B cell (primary cell): ENCODE measurements around the gene RECK. TPM values are rescaled to one million over a fixed set of nuclear protein-coding genes. Genes with fewer than 3 reads are reported as not detected.

ENCODE experiments used
- ATAC-seq: fragments of 200-7000 bp; cut with Tn5 transposase; one replicate; pipeline ENCODE4 v1.10.0; 2021; ENCODE audit warnings: low read depth, mild to moderate bottlenecking, moderate number of reproducible peaks, moderate library complexity
- CTCF ChIA-PET: fragments of 350-600 bp; sonication (Branson Sonifier 250); formaldehyde crosslinking; loops from one replicate; lab custom pipeline; 2021; ENCODE audit warnings: antibody characterized with exemption, inconsistent platforms; lab: Charles Lee
- POLR2A ChIA-PET: fragments of 350-600 bp; sonication (Branson Sonifier 250); formaldehyde crosslinking; loops from one replicate; lab custom pipeline; 2021; ENCODE audit warnings: antibody characterized with exemption; lab: Charles Lee
- DNase-seq: peaks from one replicate; pipeline ENCODE4 v3.0.0; 2013
- H2AFZ ChIP-seq: 2 replicates; pipeline ENCODE4 v1.6.1; 2012; ENCODE audit warnings: mild to moderate bottlenecking, low read depth, low read length; ENCODE audit not compliant: insufficient read depth, poor library complexity, severe bottlenecking
- H3K27ac ChIP-seq, 2 donors: 1 replicate in 1 of 2; 2 replicates in 1 of 2; pipeline ENCODE4 v1.5.1; 2012 to 2013; ENCODE audit warnings: low read length in 2 of 2, mild to moderate bottlenecking in 2 of 2, moderate library complexity in 1 of 2
- H3K27me3 ChIP-seq, 4 experiments: fragments of 200-600 bp in 1 of 4; sonication (generic) in 1 of 4; replicated peaks in 1 of 4; 1 replicate in 2 of 4; 2 replicates in 2 of 4; pipeline versions ENCODE4 v1.6.1 to v1.7.0; 2013 to 2016; ENCODE audit warnings: low read length in 3 of 4, mild to moderate bottlenecking in 2 of 4, mixed read lengths in 1 of 4, moderate library complexity in 1 of 4; ENCODE audit not compliant: insufficient read depth in 4 of 4, control insufficient read depth in 3 of 4; ENCODE audit errors: control extremely low read depth in 1 of 4
- H3K36me3 ChIP-seq, 2 experiments: replicated peaks in 1 of 2; 1 replicate in 1 of 2; 2 replicates in 1 of 2; pipeline versions ENCODE4 v1.6.1 to v1.7.1; 2013; ENCODE audit warnings: low read length in 1 of 2; ENCODE audit not compliant: insufficient read depth in 2 of 2, control insufficient read depth in 1 of 2; ENCODE audit errors: control extremely low read depth in 1 of 2, extremely low read depth in 1 of 2
- H3K4me1 ChIP-seq, 2 donors: fragments of 200-600 bp in 1 of 2; sonication (generic) in 1 of 2; 1 replicate in 1 of 2; 2 replicates in 1 of 2; pipeline versions ENCODE4 v1.5.1 to v1.6.1; 2013 to 2017; ENCODE audit warnings: low read length in 2 of 2; ENCODE audit not compliant: control insufficient read depth in 2 of 2, insufficient read depth in 2 of 2
- H3K4me2 ChIP-seq: replicated peaks from 2 replicates; pipeline ENCODE3; 2012; ENCODE audit warnings: mild to moderate bottlenecking, low read depth, low read length; ENCODE audit not compliant: poor library complexity, severe bottlenecking
- H3K4me3 ChIP-seq, 5 experiments: fragments of 200-600 bp in 1 of 5; sonication (generic) in 1 of 5; 1 replicate in 3 of 5; 2 replicates in 2 of 5; pipeline versions ENCODE4 v1.5.1 to v1.7.0; 2011 to 2016; ENCODE audit warnings: low read length in 4 of 5, mild to moderate bottlenecking in 4 of 5, low read depth in 2 of 5, control low read depth in 1 of 5, moderate library complexity in 1 of 5; ENCODE audit not compliant: insufficient read depth in 1 of 5; ENCODE audit errors: control extremely low read depth in 1 of 5, extremely low read depth in 1 of 5
- H3K79me2 ChIP-seq: fragments of 200-600 bp; sonication (generic); one replicate; pipeline ENCODE4 v1.6.0; 2016; ENCODE audit warnings: low read length; ENCODE audit not compliant: control insufficient read depth, insufficient read depth
- H3K9ac ChIP-seq: fragments of 200-600 bp; sonication (generic); 2 replicates; pipeline ENCODE4 v1.6.1; 2017; ENCODE audit warnings: mild to moderate bottlenecking, low read length, moderate library complexity
- H3K9me3 ChIP-seq, 3 donors: one replicate each; pipeline versions ENCODE4 v1.6.1 to v1.7.1; 2013; ENCODE audit warnings: low read length in 2 of 3; ENCODE audit not compliant: control insufficient read depth in 2 of 3, insufficient read depth in 1 of 3; ENCODE audit errors: control extremely low read depth in 1 of 3
- H4K20me1 ChIP-seq: 2 replicates; pipeline ENCODE4 v1.6.0; 2012; ENCODE audit warnings: mild to moderate bottlenecking, low read length; ENCODE audit not compliant: insufficient read depth, control insufficient read depth, poor library complexity, severe bottlenecking
- H3K27ac Mint-ChIP-seq: one replicate; pipeline ENCODE4 v1.8.0; 2021; ENCODE audit warnings: mixed read lengths
- H3K27me3 Mint-ChIP-seq: one replicate; pipeline ENCODE4 v1.8.0; 2021; ENCODE audit warnings: mixed read lengths
- H3K4me1 Mint-ChIP-seq: one replicate; pipeline ENCODE4 v1.8.0; 2021; ENCODE audit warnings: mixed read lengths
- H3K4me3 Mint-ChIP-seq: one replicate; pipeline ENCODE4 v1.8.0; 2021; ENCODE audit warnings: mixed read lengths
- H3K9me3 Mint-ChIP-seq: one replicate; pipeline ENCODE4 v1.8.0; 2022; ENCODE audit warnings: mixed read lengths; ENCODE audit not compliant: insufficient read depth
- CTCF ChIP-seq: fragments of 200-600 bp; IDR thresholded peaks from one replicate; pipeline ENCODE4 v1.8.0; 2022; ENCODE audit warnings: antibody characterized with exemption, mild to moderate bottlenecking
- EZH2 ChIP-seq: IDR thresholded peaks from 2 replicates; pipeline ENCODE4 v1.6.1; 2012; ENCODE audit warnings: borderline replicate concordance, low read depth, mild to moderate bottlenecking, moderate library complexity, low read length; ENCODE audit not compliant: insufficient read depth, poor library complexity, severe bottlenecking
- WGBS: methylation state at CpG from one replicate; pipeline ENCODE4 v1.1.5; 2013; ENCODE audit warnings: missing lambda C conversion rate; ENCODE audit not compliant: insufficient coverage; 5-methylcytosine and 5-hydroxymethylcytosine counted together
- intact Hi-C: fragments of 100-400 bp; cut with micrococcal nuclease; formaldehyde crosslinking; loops from one replicate; pipeline ENCODE4 v1.10.0; 2022
- polyA plus RNA-seq: library from polyadenylated mRNA; depleted of rRNA; stranded (reverse); fragments of >200 nt; gene quantifications from 2 replicates; pipeline ENCODE4 v1.2.3, GENCODE V29; 2012
- total RNA-seq, 2 donors: library from RNA; stranded (reverse); fragments of 120-200 nt in 1 of 2; gene quantifications; 1 replicate in 1 of 2; 2 replicates in 1 of 2; pipeline versions ENCODE4 v1.2.3 to v1.2.4, GENCODE V29; 2013 to 2022

The RECK gene
- total and polyA plus RNA-seq, 2 donors (not counting 1 experiment from before 2014, with no cell fraction given): 5.6 to 7.7 TPM

DNA sequence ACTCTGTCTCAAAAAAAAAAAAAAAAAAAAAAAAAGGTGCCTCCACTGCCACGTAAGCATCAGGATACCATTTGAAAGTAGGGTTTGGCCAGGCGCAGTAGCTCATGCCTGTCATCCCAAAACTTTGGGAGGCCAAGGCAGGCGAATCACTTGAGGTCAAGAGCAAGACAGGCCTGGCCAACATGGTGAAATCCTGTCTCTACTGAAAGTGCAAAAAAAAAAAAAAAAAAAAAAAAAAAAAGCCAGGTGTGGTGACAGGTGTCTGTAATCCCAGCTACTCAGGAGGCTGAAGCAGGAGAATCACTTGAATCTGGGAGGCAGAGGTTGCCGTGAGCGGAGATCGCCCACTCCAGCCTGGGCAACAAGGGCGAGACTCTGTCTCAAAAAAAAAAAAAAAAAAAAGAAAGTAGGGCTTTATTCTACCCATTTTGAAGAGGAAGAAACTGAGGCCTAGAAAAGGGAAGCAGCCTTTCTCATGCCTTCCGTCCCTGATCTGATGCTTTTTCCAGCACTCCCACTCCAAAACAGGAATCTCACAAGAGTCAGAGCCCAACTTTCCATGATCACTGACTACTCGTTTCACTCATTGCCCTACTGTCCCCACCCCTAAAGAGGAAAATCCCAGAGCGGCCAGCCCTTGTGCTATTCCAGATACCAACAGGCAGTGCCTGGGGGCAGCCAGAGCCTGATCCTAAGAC lies 116.2 kb downstream of the RECK start:
- H3K4me1 ChIP-seq: peaks cover 41 to 63% of the 10 kb centered on the region in 2 donors
- H3K4me2 ChIP-seq: peak overlapping the region; percentile 75
- H3K79me2 ChIP-seq: peaks cover 13% of the 10 kb centered on the region
- no peaks in the 10 kb centered on the region for H4K20me1 ChIP-seq
- no peak overlapping the region for H3K9ac ChIP-seq
- ATAC-seq (no peak), DNase-seq (no peak)
- TF ChIP-seq EZH2 (no peak), CTCF (no peak)
- ChIA-PET POLR2A (interaction anchor here (0.6 to 0.7 kb wide), 2 partner anchors 9 to 11 kb away, joined by 3 read pairs; no protein-coding TSS in a partner anchor), CTCF (interaction anchor here (0.6 to 5.9 kb wide), 7 partner anchors 13 to 52 kb away, joined by 3 to 54 read pairs (median 7); partner anchors contain the start of genes CCIN and CLTA)
- no peak overlapping the region for H2AFZ ChIP-seq
- no peaks in the 10 kb centered on the region for H3K27me3 ChIP-seq
- no peaks in the 10 kb centered on the region for H3K9me3 Mint-ChIP-seq
- peak overlapping the region; percentile 82 for H3K27ac Mint-ChIP-seq
- no peaks in the 10 kb centered on the region for H3K36me3 ChIP-seq
- 94% methylated on average over 3 of the region's 10 CpGs for WGBS
- peaks cover 46% of the 10 kb centered on the region for H3K4me1 Mint-ChIP-seq
- intact Hi-C loops: loop anchor here (1.0 to 5.0 kb wide), 3 partner anchors 17 to 249 kb away; partner anchors contain the start of genes GLIPR2 and RNF38
- peak overlapping the region; percentile 45 to 63 for H3K27ac ChIP-seq
- no peak overlapping the region for H3K4me3 ChIP-seq
- no peaks in the 10 kb centered on the region for H3K27me3 Mint-ChIP-seq
- peak overlapping the region; percentile 64 for H3K4me3 Mint-ChIP-seq
- H3K9me3 ChIP-seq: peaks cover 0 to 4% (median 3%) of the 10 kb centered on the region in 3 donors

- peaks cover 41 to 55% of the 10 kb centered on the region in 2 donors for H3K4me1 ChIP-seq
- ChIA-PET CTCF (interaction anchor here (1.2 to 2.5 kb wide), 3 partner anchors 10 to 17 kb away, joined by 3 to 9 read pairs (median 8); partner anchors contain the start of gene GLIPR2), POLR2A (no interaction called here)
- H3K27ac ChIP-seq: peak overlapping the region; percentile 47 to 63
- H2AFZ ChIP-seq: no peak overlapping the region
- intact Hi-C loops: loop anchor here (5.0 kb wide), 1 partner anchor 249 kb away; the partner anchor contains the start of gene RNF38
- Mint-ChIP-seq H3K9me3 (no peaks in the 10 kb centered on the region), H3K4me3 (peak overlapping the region; percentile 64), H3K27ac (peak overlapping the region; percentile 82), H3K27me3 (no peaks in the 10 kb centered on the region), H3K4me1 (peaks cover 40% of the 10 kb centered on the region)
- H3K36me3 ChIP-seq: no peaks in the 10 kb centered on the region
- WGBS: 0% methylated on average over 3 of the region's 9 CpGs
- H3K79me2 ChIP-seq: peaks cover 8% of the 10 kb centered on the region
- H3K4me2 ChIP-seq: peak overlapping the region; percentile 75
- H3K9me3 ChIP-seq: peaks cover 0 to 4% (median 3%) of the 10 kb centered on the region in 3 donors
- no peak overlapping the region for H3K4me3 ChIP-seq
- no peaks in the 10 kb centered on the region for H4K20me1 ChIP-seq
- H3K9ac ChIP-seq: no peak overlapping the region
- H3K27me3 ChIP-seq: no peaks in the 10 kb centered on the region
- DNase-seq (no peak), ATAC-seq (no peak)
- TF ChIP-seq CTCF (no peak), EZH2 (no peak)
Observed at GRCh38 chr9:36153746-36154145, 117.0 kb downstream of the RECK start.
